BE2C (cell line): ENCODE results near the gene VPS54.

Experiments used
- DNase-seq: peaks from one replicate; pipeline ENCODE4 v3.0.0-alpha.2; 2020
- H3K27me3 ChIP-seq: fragments of 250-450 bp; sonication (Bioruptor Pico); 2 replicates; pipeline ENCODE4 v1.5.1; 2020; ENCODE audit warnings: mild to moderate bottlenecking
- H3K36me3 ChIP-seq: fragments of 250-450 bp; sonication (Bioruptor Pico); 2 replicates; pipeline ENCODE4 v1.5.1; 2020; ENCODE audit warnings: mild to moderate bottlenecking
- H3K4me1 ChIP-seq: fragments of 250-450 bp; sonication (Bioruptor Pico); 2 replicates; pipeline ENCODE4 v1.5.1; 2020
- H3K4me3 ChIP-seq: 2 replicates; pipeline ENCODE4 v1.5.1; 2011; ENCODE audit warnings: low read depth, low read length
- H3K9me3 ChIP-seq: fragments of 250-450 bp; sonication (Bioruptor Pico); 2 replicates; pipeline ENCODE4 v1.5.1; 2020
- TF ChIP-seq, protein P1 (sequence below): IDR thresholded peaks from 2 replicates; pipeline ENCODE4 v1.5.1; 2012; ENCODE audit warnings: mild to moderate bottlenecking, low read depth, low read length

Gene VPS54

GRCh38 chr2:64019975-64020528 lies 824 bp upstream of the VPS54 start:
- Histone ChIP-seq H3K27me3 (no peaks in the 10 kb centered on the region), H3K4me1 (no peaks in the 10 kb centered on the region), H3K9me3 (no peaks in the 10 kb centered on the region), H3K4me3 (peak overlapping the region; percentile 88; the same call in 1 of the 2 replicates), H3K36me3 (no peaks in the 10 kb centered on the region)
- DNase-seq = no peak
- TF ChIP-seq, protein P1, sequence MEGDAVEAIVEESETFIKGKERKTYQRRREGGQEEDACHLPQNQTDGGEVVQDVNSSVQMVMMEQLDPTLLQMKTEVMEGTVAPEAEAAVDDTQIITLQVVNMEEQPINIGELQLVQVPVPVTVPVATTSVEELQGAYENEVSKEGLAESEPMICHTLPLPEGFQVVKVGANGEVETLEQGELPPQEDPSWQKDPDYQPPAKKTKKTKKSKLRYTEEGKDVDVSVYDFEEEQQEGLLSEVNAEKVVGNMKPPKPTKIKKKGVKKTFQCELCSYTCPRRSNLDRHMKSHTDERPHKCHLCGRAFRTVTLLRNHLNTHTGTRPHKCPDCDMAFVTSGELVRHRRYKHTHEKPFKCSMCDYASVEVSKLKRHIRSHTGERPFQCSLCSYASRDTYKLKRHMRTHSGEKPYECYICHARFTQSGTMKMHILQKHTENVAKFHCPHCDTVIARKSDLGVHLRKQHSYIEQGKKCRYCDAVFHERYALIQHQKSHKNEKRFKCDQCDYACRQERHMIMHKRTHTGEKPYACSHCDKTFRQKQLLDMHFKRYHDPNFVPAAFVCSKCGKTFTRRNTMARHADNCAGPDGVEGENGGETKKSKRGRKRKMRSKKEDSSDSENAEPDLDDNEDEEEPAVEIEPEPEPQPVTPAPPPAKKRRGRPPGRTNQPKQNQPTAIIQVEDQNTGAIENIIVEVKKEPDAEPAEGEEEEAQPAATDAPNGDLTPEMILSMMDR = no peak

GRCh38 chr2:64018701-64019082 lies 536 bp downstream of the VPS54 start:
- Histone ChIP-seq H3K4me1 (no peaks in the 10 kb centered on the region), H3K27me3 (no peaks in the 10 kb centered on the region), H3K36me3 (no peaks in the 10 kb centered on the region), H3K4me3 (peak overlapping the region; percentile 88), H3K9me3 (no peaks in the 10 kb centered on the region)
- peak; percentile 30 for DNase-seq
- TF ChIP-seq, protein P1 = no peak

DNA sequence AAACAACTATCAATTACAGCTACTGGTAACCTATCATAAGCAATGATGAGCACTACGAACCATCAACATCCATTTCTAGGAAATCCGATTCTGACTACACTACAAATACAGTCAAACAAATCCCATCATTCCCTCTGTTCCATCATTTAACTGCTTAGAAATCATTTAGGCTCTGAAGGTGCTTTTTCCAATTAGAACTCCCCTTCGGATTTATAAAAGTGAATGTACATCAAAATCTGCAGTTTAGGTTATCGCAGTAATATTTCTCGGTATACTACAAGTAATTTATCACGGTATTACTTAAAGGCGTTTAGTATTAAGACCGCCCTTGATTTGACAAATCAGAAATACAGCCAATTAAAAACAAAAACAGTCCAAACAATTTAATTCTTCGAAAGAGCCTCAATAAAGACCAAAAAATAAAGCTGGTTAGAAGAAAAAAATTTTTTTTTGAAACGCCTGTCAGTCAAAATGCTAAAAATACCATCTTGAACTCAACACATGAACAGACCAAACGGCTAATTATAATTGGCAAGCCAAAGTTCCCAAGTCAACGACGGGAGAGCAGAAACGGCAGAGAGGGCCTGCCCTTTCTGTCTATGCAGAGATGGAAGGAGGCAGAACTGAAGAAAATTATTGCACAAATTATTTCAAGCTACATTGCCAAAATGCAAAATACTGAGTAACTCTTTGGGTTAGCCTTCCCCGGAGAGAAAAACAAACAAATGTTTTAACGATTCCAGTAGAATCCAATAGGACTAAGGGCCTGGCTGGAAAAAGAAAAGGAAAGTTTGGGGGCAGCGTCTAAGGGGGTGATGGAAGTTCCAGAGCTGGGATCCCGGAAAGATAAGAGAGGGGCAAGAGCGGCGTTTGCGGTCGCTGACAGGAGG lies 1.2 kb downstream of the VPS54 start:
- Histone ChIP-seq H3K9me3 (no peaks in the 10 kb centered on the region), H3K4me3 (peak overlapping the region; percentile 88), H3K4me1 (no peaks in the 10 kb centered on the region), H3K36me3 (no peaks in the 10 kb centered on the region), H3K27me3 (no peaks in the 10 kb centered on the region)
- TF ChIP-seq, protein P1 = no peak
- DNase-seq = peak; percentile 21

- no peaks in the 10 kb centered on the region for H3K36me3 ChIP-seq
- no peaks in the 10 kb centered on the region for H3K27me3 ChIP-seq
- H3K4me1 ChIP-seq = no peaks in the 10 kb centered on the region
- DNase-seq = no peak
- TF ChIP-seq, protein P1 = no peak
- no peak overlapping the region for H3K4me3 ChIP-seq
- H3K9me3 ChIP-seq = no peaks in the 10 kb centered on the region
These were observed 3.3 kb downstream of the VPS54 start for GRCh38 chr2:64015898-64016297.

- Histone ChIP-seq H3K4me1 (no peaks in the 10 kb centered on the region), H3K27me3 (no peaks in the 10 kb centered on the region), H3K9me3 (no peaks in the 10 kb centered on the region), H3K4me3 (no peak overlapping the region), H3K36me3 (no peaks in the 10 kb centered on the region)
- TF ChIP-seq, protein P1 = no peak
- DNase-seq = no peak
These were observed 3.8 kb downstream of the VPS54 start for GRCh38 chr2:64015391-64015790.

- TF ChIP-seq, protein P1 = no peak
- no peak for DNase-seq
- H3K36me3 ChIP-seq = no peaks in the 10 kb centered on the region
- no peaks in the 10 kb centered on the region for H3K9me3 ChIP-seq
- no peak overlapping the region for H3K4me3 ChIP-seq
- H3K27me3 ChIP-seq = no peaks in the 10 kb centered on the region
- no peaks in the 10 kb centered on the region for H3K4me1 ChIP-seq
These were observed 4.6 kb downstream of the VPS54 start for GRCh38 chr2:64014628-64015027.
